IMR-90 (cell line): Measurements from ENCODE around the gene PTPRN2. TPM values are rescaled to one million over a fixed set of nuclear protein-coding genes. Genes with fewer than 3 reads are reported as not detected.

Source experiments
- ATAC-seq: fragments of 200-7000 bp; cut with Tn5 transposase; 2 replicates; pipeline ENCODE4 v1.9.1; 2020; ENCODE audit warnings: low read depth, mild to moderate bottlenecking, moderate library complexity
- BruUV-seq: library from RNA; stranded (reverse); fragments of 400-500 nt; replicated peaks from 2 replicates; lab custom pipeline; 2021; lab: Mats Ljungman, UMichigan
- CTCF ChIA-PET: fragments of 300-600 bp; formaldehyde crosslinking; extraction: SDS; loops from one replicate; lab custom pipeline; 2021; ENCODE audit warnings: antibody characterized with exemption; lab: Yijun Ruan, JAX
- POLR2A ChIA-PET: fragments of 300-600 bp; sonication (Branson Sonifier 250); formaldehyde crosslinking; loops from one replicate; lab custom pipeline; 2022; ENCODE audit warnings: antibody characterized with exemption; ENCODE audit not compliant: unreplicated experiment; lab: Charles Lee
- DNase-seq: peaks from one replicate; pipeline ENCODE4 v3.0.0; 2013
- H2AFZ ChIP-seq: replicated peaks from 2 replicates; pipeline ENCODE3; 2013; ENCODE audit warnings: low read length, mild to moderate bottlenecking; ENCODE audit not compliant: poor library complexity
- H2AK5ac ChIP-seq: 2 replicates; pipeline ENCODE4 v1.6.1; 2013; ENCODE audit warnings: low read depth, low read length, inconsistent platforms
- H2AK9ac ChIP-seq: replicated peaks from 2 replicates; pipeline ENCODE3; 2013; ENCODE audit warnings: mild to moderate bottlenecking, low read depth, low read length, moderate library complexity; ENCODE audit not compliant: poor library complexity
- H2BK120ac ChIP-seq: 2 replicates; pipeline ENCODE4 v1.6.1; 2013; ENCODE audit warnings: low read depth, low read length, inconsistent platforms
- H2BK15ac ChIP-seq: 3 replicates; pipeline ENCODE4 v1.6.1; 2013; ENCODE audit warnings: low read depth, low read length, inconsistent platforms
- H2BK20ac ChIP-seq: 2 replicates; pipeline ENCODE4 v1.6.1; 2013; ENCODE audit warnings: low read depth, mild to moderate bottlenecking, inconsistent platforms, low read length, moderate library complexity
- H2BK5ac ChIP-seq: 2 replicates; pipeline ENCODE4 v1.6.1; 2013; ENCODE audit warnings: mild to moderate bottlenecking, low read depth, low read length, inconsistent platforms; ENCODE audit not compliant: poor library complexity, severe bottlenecking
- H3K14ac ChIP-seq: replicated peaks from 2 replicates; pipeline ENCODE4 v1.6.1; 2013; ENCODE audit warnings: low read depth, low read length, inconsistent platforms
- H3K18ac ChIP-seq: 2 replicates; pipeline ENCODE4 v1.6.1; 2013; ENCODE audit warnings: low read depth, low read length, control low read depth
- H3K23ac ChIP-seq: 2 replicates; pipeline ENCODE4 v1.6.1; 2013; ENCODE audit warnings: low read depth, low read length, inconsistent platforms
- H3K27ac ChIP-seq: 2 replicates; pipeline ENCODE4 v1.5.1; 2013; ENCODE audit warnings: mild to moderate bottlenecking, control low read depth, low read length; ENCODE audit not compliant: insufficient read depth
- H3K27me3 ChIP-seq: 2 replicates; pipeline ENCODE4 v1.6.1; 2013; ENCODE audit warnings: low read length; ENCODE audit not compliant: control insufficient read depth, insufficient read depth
- H3K36me3 ChIP-seq: 2 replicates; pipeline ENCODE4 v1.6.1; 2013; ENCODE audit warnings: low read length, mixed read lengths; ENCODE audit not compliant: control insufficient read depth, insufficient read depth
- H3K4ac ChIP-seq: 2 replicates; pipeline ENCODE4 v1.6.1; 2013; ENCODE audit warnings: low read depth, low read length, inconsistent platforms
- H3K4me1 ChIP-seq: 2 replicates; pipeline ENCODE4 v1.6.1; 2013; ENCODE audit warnings: low read length, mixed read lengths; ENCODE audit not compliant: control insufficient read depth, insufficient read depth
- H3K4me2 ChIP-seq: 2 replicates; pipeline ENCODE4 v1.6.1; 2013; ENCODE audit warnings: low read depth, mild to moderate bottlenecking, control low read depth, low read length, moderate library complexity
- H3K4me3 ChIP-seq: 2 replicates; pipeline ENCODE4 v1.5.1; 2013; ENCODE audit warnings: low read depth, mild to moderate bottlenecking, control low read depth, low read length, moderate library complexity; ENCODE audit not compliant: insufficient read depth
- H3K56ac ChIP-seq: 2 replicates; pipeline ENCODE4 v1.6.1; 2013; ENCODE audit warnings: low read length, inconsistent platforms; ENCODE audit not compliant: insufficient read depth; ENCODE audit errors: extremely low read depth
- H3K79me1 ChIP-seq, 2 experiments: 2 replicates each; pipeline ENCODE4 v1.6.1; 2013; ENCODE audit warnings: low read length in 2 of 2, inconsistent platforms in 1 of 2, low read depth in 1 of 2
- H3K9ac ChIP-seq: 2 replicates; pipeline ENCODE4 v1.6.1; 2013; ENCODE audit warnings: low read depth, low read length, control low read depth
- H3K9me1 ChIP-seq: 2 replicates; pipeline ENCODE4 v1.6.1; 2013; ENCODE audit warnings: low read length, inconsistent platforms; ENCODE audit not compliant: insufficient read depth
- H3K9me3 ChIP-seq: 2 replicates; pipeline ENCODE4 v1.6.1; 2013; ENCODE audit warnings: low read length; ENCODE audit not compliant: control insufficient read depth, insufficient read depth
- H4K20me1 ChIP-seq: 2 replicates; pipeline ENCODE4 v1.6.1; 2013; ENCODE audit warnings: low read length, inconsistent platforms; ENCODE audit not compliant: insufficient read depth
- H4K5ac ChIP-seq: 2 replicates; pipeline ENCODE4 v1.6.1; 2013; ENCODE audit warnings: mild to moderate bottlenecking, low read depth, low read length, control low read depth
- H4K8ac ChIP-seq, 2 experiments: 2 replicates each; pipeline ENCODE4 v1.6.1; 2013; ENCODE audit warnings: low read depth in 2 of 2, low read length in 2 of 2, control low read depth in 1 of 2, inconsistent platforms in 1 of 2
- H4K91ac ChIP-seq: 2 replicates; pipeline ENCODE4 v1.6.1; 2013; ENCODE audit warnings: low read depth, low read length, inconsistent platforms; ENCODE audit not compliant: insufficient read depth
- BHLHE40 ChIP-seq: fragments of 150-350 bp; IDR thresholded peaks from 2 replicates; pipeline ENCODE4 v1.6.1; 2016; ENCODE audit warnings: mild to moderate bottlenecking, low read depth, low read length
- CEBPB ChIP-seq: IDR thresholded peaks from 2 replicates; pipeline ENCODE4 v1.6.1; 2012; ENCODE audit warnings: low read depth, low read length, improper control_type of control experiment
- FOS ChIP-seq: fragments of 150-350 bp; IDR thresholded peaks from 2 replicates; pipeline ENCODE4 v1.6.1; 2016; ENCODE audit warnings: low read depth, low read length
- MAFK ChIP-seq: IDR thresholded peaks from 2 replicates; pipeline ENCODE4 v1.6.1; 2012; ENCODE audit warnings: low read depth, low read length, improper control_type of control experiment
- MAZ ChIP-seq: IDR thresholded peaks from 2 replicates; pipeline ENCODE4 v1.6.1; 2012; ENCODE audit warnings: low read depth, mild to moderate bottlenecking, low read length, improper control_type of control experiment, moderate library complexity, borderline replicate concordance
- MXI1 ChIP-seq: IDR thresholded peaks from 2 replicates; pipeline ENCODE4 v1.6.1; 2012; ENCODE audit warnings: low read depth, mild to moderate bottlenecking, low read length, moderate library complexity, borderline replicate concordance
- NFE2L2 ChIP-seq: fragments of 150-350 bp; IDR thresholded peaks from 2 replicates; pipeline ENCODE4 v1.6.1; 2016; ENCODE audit warnings: low read depth, mild to moderate bottlenecking, low read length
- POLR2A ChIP-seq: IDR thresholded peaks from 2 replicates; pipeline ENCODE4 v1.6.1; 2012; ENCODE audit warnings: mild to moderate bottlenecking, low read depth, low read length
- RAD21 ChIP-seq: IDR thresholded peaks from 2 replicates; pipeline ENCODE4 v1.6.1; 2012; ENCODE audit warnings: low read length, improper control_type of control experiment
- RCOR1 ChIP-seq: IDR thresholded peaks from 2 replicates; pipeline ENCODE4 v1.6.1; 2012; ENCODE audit warnings: mild to moderate bottlenecking, low read length, improper control_type of control experiment; ENCODE audit not compliant: insufficient replicate concordance
- RFX5 ChIP-seq: IDR thresholded peaks from 2 replicates; pipeline ENCODE4 v1.8.0; 2012; ENCODE audit warnings: low read depth, mild to moderate bottlenecking, low read length, moderate library complexity
- SMC3 ChIP-seq: fragments of 150-350 bp; IDR thresholded peaks from 2 replicates; pipeline ENCODE4 v1.6.1; 2016; ENCODE audit warnings: low read depth, mild to moderate bottlenecking, antibody characterized with exemption, low read length, moderate library complexity
- WGBS, 2 experiments: methylation state at CpG; one replicate each; pipeline versions ENCODE4 v1.1.5 to v1.1.7; 2013; ENCODE audit warnings: missing lambda C conversion rate in 2 of 2; ENCODE audit not compliant: insufficient read length in 1 of 2; ENCODE audit errors: extremely low coverage in 2 of 2; 5-methylcytosine and 5-hydroxymethylcytosine counted together
- dilution Hi-C: fragments of 300-500 bp; cut with HindIII; formaldehyde crosslinking; loops from one replicate; pipeline ENCODE4 v1.14.3; 2018; ENCODE audit warnings: low sequenced_read_pairs; ENCODE audit not compliant: unreplicated experiment
- in situ Hi-C: fragments of 300-500 bp; cut with MboI; formaldehyde crosslinking; loops from 3 replicates; pipeline ENCODE4 v1.14.3; 2019; ENCODE audit warnings: low sequenced_read_pairs, inconsistent platforms, mixed read lengths
- intact Hi-C: fragments of 100-400 bp; cut with micrococcal nuclease; formaldehyde crosslinking; loops from 2 replicates; pipeline ENCODE4 v1.10.0; 2022
- polyA plus RNA-seq, 3 experiments: library from polyadenylated mRNA; depleted of rRNA; stranded (reverse); fragments of >200 nt; gene quantifications; 2 replicates each; pipeline ENCODE4 v1.2.3, GENCODE V29; 2012; ENCODE audit warnings: low replicate concordance in 1 of 3
- total RNA-seq: library from RNA; depleted of rRNA; stranded (reverse); fragments of >200 nt; gene quantifications from 2 replicates; pipeline ENCODE4 v1.2.3, GENCODE V29; 2012
- TF ChIP-seq, protein P1 (sequence below): fragments of 150-350 bp; IDR thresholded peaks from 2 replicates; pipeline ENCODE4 v1.6.1; 2016; ENCODE audit warnings: low read depth, mild to moderate bottlenecking, low read length, moderate library complexity, borderline replicate concordance
- TF ChIP-seq, protein P2 (sequence below): fragments of 150-350 bp; IDR thresholded peaks from 2 replicates; pipeline ENCODE4 v1.6.1; 2017; ENCODE audit warnings: mild to moderate bottlenecking, antibody characterized with exemption, low read length, low read depth

The PTPRN2 gene
- total and polyA plus RNA-seq, 2 of the 4 experiments (the other 2 are of a cell fraction): 0.03 TPM; not detected in 1

DNA sequence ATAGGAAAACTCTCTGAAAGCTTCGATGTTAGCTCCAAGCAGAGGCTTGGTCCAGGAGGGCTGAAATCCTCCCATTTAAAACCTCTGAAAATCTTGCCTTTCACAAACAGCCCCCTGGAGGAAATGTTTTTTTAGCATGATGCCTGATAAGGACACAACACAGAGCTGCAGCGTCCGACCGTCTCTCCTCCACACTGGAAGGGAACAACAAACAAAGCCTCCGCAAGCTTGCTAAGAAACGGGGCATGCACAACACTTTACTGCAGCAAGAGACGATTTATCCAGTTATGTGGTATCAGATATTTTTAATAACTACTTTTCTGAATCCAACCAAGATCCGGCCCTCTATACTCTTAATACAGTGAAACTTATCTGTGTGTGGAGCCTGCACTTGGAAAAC lies 182.3 kb downstream of the PTPRN2 start:
- 50% methylated on average over 2 of the region's 8 CpGs; no CpG with 5 or more reads in 1 of the 2 experiments for whole genome bisulfite sequencing, 2 experiments
- Histone ChIP-seq H2BK20ac (no peak overlapping the region), H3K27me3 (no peaks in the 10 kb centered on the region), H4K20me1 (no peaks in the 10 kb centered on the region), H3K4me3 (no peak overlapping the region), H3K27ac (no peak overlapping the region), H2BK120ac (no peak overlapping the region), H3K36me3 (no peaks in the 10 kb centered on the region), H4K91ac (no peak overlapping the region), H3K4ac (no peak overlapping the region), H4K5ac (no peak overlapping the region), H2AFZ (no peak overlapping the region), H3K9ac (no peak overlapping the region), H3K9me3 (peaks cover 48% of the 10 kb centered on the region), H2AK9ac (no peak overlapping the region), H3K4me2 (no peak overlapping the region), H3K23ac (no peak overlapping the region), H3K9me1 (no peaks in the 10 kb centered on the region), H3K18ac (no peak overlapping the region), H3K56ac (no peak overlapping the region), H3K14ac (no peak overlapping the region), H4K8ac (no peak overlapping the region), H3K79me1 (no peaks in the 10 kb centered on the region), H3K4me1 (no peaks in the 10 kb centered on the region), H2AK5ac (no peak overlapping the region), H2BK15ac (no peak overlapping the region), H2BK5ac (no peak overlapping the region)
- BruUV-seq: no TSS peak
- in situ Hi-C loops: no loop called here
- CTCF ChIA-PET: no interaction called here
- intact Hi-C loops: no loop called here
- ATAC-seq: no peak
- no peak for DNase-seq
- POLR2A ChIA-PET: no interaction called here
- dilution Hi-C loops: no loop called here
- TF ChIP-seq FOS (no peak), MAZ (no peak), MAFK (no peak), MXI1 (no peak), NFE2L2 (no peak), RCOR1 (no peak), SMC3 (no peak), BHLHE40 (no peak), CEBPB (no peak), RAD21 (no peak), POLR2A (no peak), RFX5 (no peak)
- TF ChIP-seq, protein P1, sequence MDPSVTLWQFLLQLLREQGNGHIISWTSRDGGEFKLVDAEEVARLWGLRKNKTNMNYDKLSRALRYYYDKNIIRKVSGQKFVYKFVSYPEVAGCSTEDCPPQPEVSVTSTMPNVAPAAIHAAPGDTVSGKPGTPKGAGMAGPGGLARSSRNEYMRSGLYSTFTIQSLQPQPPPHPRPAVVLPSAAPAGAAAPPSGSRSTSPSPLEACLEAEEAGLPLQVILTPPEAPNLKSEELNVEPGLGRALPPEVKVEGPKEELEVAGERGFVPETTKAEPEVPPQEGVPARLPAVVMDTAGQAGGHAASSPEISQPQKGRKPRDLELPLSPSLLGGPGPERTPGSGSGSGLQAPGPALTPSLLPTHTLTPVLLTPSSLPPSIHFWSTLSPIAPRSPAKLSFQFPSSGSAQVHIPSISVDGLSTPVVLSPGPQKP: no peak
- TF ChIP-seq, protein P2, sequence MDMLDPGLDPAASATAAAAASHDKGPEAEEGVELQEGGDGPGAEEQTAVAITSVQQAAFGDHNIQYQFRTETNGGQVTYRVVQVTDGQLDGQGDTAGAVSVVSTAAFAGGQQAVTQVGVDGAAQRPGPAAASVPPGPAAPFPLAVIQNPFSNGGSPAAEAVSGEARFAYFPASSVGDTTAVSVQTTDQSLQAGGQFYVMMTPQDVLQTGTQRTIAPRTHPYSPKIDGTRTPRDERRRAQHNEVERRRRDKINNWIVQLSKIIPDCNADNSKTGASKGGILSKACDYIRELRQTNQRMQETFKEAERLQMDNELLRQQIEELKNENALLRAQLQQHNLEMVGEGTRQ: no peak
